A549 (cell line): ENCODE measurements around the gene PYGL.

Experiments
- JUN ChIP-seq, 2 experiments: fragments of >200 bp; sonication (Bioruptor Twin); formaldehyde crosslinking; IDR thresholded peaks; 2 replicates in 1 of 2; 3 replicates in 1 of 2; pipeline ENCODE4 v1.6.1; 2016 to 2017
- MAFK ChIP-seq: fragments of 450-650 bp; IDR thresholded peaks from 2 replicates; pipeline ENCODE4 v1.6.1; 2014; ENCODE audit not compliant: partially characterized antibody
- NR3C1 ChIP-seq: fragments of >200 bp; sonication (Bioruptor Twin); formaldehyde crosslinking; IDR thresholded peaks from 3 replicates; pipeline ENCODE4 v1.6.1; 2017
- POLR2A ChIP-seq: IDR thresholded peaks from 2 replicates; pipeline ENCODE4 v1.6.1; 2012; ENCODE audit warnings: mild to moderate bottlenecking, low read length
- REST ChIP-seq: fragments of 200-600 bp; sonication (generic); IDR thresholded peaks from 2 replicates; pipeline ENCODE4 v1.6.1; 2016; ENCODE audit warnings: antibody characterized with exemption, mild to moderate bottlenecking, moderate library complexity
- TF ChIP-seq, protein P1 (sequence below): fragments of >200 bp; sonication (Bioruptor Twin); formaldehyde crosslinking; IDR thresholded peaks from 3 replicates; pipeline ENCODE4 v1.5.1; 2016
- TF ChIP-seq, protein P2 (sequence below): IDR thresholded peaks from 2 replicates; pipeline ENCODE4 v1.6.1; 2012

DNA sequence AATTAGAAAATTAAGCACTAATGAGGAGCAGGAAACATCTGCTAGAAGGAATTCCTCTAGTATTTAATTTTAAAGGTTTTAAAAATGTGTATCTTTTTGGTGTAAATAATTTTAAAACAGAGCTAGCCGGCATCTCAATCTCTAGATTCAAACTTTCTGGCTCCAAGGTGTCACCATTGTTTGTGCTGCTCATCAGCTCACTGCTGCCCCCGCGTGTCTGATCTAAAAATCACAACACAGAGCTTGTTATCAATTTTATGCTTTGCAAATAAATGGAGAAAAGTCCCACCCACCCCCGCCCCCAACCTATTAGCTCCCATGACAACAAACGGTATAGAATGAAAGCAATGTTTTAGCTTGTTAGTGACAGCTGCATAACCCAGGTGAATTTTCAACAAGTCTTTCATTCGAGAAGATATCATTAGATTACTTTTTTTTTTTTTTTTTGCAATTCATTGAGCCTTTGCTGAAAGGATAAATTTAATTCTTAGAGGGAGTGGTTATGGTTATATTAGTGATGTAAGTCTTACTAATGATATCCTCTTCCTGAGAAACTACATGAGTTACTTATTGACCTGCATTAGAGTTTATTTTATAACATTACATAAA is 83.7 kb downstream of the PYGL start:
- TF ChIP-seq POLR2A (no peak), REST (no peak), NR3C1 (no peak), MAFK (no peak), JUN (IDR thresholded peaks at IDR 0.05) (no peak)
- TF ChIP-seq, protein P1, sequence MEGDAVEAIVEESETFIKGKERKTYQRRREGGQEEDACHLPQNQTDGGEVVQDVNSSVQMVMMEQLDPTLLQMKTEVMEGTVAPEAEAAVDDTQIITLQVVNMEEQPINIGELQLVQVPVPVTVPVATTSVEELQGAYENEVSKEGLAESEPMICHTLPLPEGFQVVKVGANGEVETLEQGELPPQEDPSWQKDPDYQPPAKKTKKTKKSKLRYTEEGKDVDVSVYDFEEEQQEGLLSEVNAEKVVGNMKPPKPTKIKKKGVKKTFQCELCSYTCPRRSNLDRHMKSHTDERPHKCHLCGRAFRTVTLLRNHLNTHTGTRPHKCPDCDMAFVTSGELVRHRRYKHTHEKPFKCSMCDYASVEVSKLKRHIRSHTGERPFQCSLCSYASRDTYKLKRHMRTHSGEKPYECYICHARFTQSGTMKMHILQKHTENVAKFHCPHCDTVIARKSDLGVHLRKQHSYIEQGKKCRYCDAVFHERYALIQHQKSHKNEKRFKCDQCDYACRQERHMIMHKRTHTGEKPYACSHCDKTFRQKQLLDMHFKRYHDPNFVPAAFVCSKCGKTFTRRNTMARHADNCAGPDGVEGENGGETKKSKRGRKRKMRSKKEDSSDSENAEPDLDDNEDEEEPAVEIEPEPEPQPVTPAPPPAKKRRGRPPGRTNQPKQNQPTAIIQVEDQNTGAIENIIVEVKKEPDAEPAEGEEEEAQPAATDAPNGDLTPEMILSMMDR: peak; percentile 75
- TF ChIP-seq, protein P2, sequence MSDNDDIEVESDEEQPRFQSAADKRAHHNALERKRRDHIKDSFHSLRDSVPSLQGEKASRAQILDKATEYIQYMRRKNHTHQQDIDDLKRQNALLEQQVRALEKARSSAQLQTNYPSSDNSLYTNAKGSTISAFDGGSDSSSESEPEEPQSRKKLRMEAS: no peak
